Stimulated activated CD4-positive, alpha-beta T cell treated with anti-CD3 and anti-CD28 coated beads, TNF-alpha, amount 100 ng/mL, for 48 hours (primary cell): ENCODE data around the gene ACTR6.
"Not testable (repeated sequence)": the region's sequence is repeated elsewhere in the genome, so short reads cannot be mapped to it uniquely, and the experiment has no call there.

Experiments used
- DNase-seq, 3 donors: peaks; one replicate each; pipeline ENCODE4 v3.0.0-alpha.2; 2020; ENCODE audit warnings: low read depth in 3 of 3

Gene ACTR6

GRCh38 chr12:100184549-100185145, 16.0 kb upstream of the ACTR6 start:
- DNase-seq, result no peak

DNA sequence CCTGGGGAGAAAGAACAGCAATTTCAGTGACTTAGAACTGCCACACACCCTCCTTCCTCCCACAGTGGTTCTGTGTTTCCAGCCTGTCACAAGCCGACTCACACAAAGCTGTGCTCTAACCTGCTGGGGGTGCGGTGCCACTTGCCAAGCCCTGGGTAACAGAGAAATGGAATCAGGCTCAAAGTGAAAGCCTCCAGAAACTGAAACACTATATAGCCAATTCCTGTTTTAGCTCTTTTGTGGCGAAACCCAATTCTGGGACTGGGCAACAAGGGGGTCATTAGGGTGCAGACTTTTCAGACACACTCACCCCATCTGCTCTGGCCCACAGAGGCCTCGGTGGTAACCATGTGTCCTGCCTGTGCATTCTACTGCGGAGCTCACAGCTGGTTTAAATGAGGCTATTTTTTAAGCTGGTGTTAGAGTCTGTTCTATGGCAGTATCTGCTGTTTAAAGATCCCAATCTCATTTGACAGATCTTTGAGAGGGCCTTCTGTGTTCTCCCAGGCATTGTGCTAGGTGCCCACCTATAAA, 15.2 kb upstream of the ACTR6 start:
- DNase-seq, result no peak

- no peak for DNase-seq
Measured at GRCh38 chr12:100186071-100186470, 14.5 kb upstream of the ACTR6 start.

DNA sequence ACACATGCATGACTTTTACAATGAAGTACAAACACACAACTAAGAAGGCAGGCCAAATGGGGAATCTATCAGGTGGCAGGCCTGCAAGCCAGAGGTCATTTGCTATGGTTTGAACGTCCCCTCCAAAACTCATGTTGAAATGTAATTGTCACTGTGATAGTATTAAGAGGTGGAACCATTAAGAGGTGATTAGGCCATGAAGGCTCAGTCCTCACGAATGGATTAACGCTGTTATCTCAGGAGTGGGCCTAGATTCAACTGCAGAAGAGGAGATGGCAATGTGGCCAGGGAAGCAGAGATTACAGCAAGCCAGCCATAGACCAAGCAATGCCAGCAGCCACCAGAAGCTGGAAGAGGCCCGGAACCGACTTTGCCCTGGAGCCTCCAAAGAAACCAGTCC, 13.5 kb upstream of the ACTR6 start:
- no peak for DNase-seq

GRCh38 chr12:100187857-100188519, 12.6 kb upstream of the ACTR6 start:
- no peak for DNase-seq

DNA sequence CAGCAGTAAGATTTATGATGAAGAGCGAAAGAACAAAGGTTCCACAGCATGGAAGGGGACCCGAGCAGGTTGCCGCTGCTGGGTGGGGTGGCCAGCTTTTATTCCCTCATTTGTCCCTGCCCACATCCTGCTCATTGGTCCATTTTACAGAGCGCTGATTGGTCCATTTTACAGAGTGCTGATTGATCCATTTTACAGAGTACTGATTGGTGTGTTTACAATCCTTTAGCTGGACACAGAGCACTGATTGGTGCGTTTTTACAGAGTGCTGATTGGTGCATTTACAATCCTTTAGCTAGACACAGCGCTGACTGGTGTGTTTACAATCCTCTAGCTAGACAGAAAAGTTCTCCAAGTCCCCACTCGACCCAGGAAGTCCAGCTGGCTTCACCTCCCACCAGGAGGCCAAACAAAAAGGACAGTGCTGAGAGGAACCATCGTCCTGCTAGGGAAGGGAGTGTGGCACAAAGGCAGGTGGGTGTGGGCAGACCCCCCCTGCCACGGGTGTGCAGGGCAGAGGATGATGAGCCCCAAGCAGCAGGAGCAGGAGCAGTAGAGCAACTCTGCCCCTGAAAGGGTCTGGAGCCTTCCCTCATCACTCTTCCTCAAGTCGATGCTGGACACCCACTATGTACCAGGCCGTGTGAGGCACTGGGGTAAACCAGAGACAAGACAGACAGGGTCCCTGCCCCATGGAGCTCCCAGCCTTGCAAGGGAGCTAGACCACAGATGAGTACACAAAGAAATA, 11.6 kb upstream of the ACTR6 start:
- not testable (repeated sequence) for DNase-seq

GRCh38 chr12:100189636-100190394, 10.8 kb upstream of the ACTR6 start:
- no peak for DNase-seq

- DNase-seq, result no peak
Measured at GRCh38 chr12:100193085-100193484, 7.5 kb upstream of the ACTR6 start.

DNA sequence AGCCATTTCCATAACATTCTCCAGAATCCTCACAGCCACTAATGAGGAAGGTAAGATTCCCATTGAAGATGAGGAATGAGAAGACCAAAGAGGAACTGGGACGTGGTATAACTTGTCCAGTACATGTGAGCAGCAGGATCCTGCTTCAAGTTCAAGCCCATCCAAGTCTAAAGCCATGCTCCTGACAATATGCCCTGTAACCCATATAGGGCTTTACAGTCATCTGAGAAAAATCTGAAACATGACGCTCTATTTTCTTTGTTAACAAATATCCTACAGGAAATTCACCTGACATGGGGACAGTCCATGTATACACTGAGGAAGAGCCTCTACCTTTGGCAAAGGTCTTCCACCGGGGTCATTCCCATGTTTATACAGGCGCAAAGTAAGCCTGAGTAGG, 3.1 kb upstream of the ACTR6 start:
- DNase-seq, result no peak

DNA sequence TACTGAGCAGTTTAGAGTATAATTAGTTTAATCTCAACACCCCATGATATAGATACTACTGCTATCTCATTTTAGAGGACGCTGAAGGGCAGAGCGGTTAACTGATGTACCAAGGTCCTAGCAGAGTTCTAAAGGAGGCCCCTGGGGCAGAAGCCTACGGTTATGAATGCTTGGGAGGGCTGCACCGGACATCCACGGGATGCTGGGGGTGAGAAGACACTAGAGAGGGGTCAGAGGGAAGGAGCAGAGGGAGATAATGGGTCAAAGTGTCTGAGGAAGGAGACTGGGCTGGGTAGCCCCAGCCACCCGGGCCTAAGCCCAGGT, 1.6 kb upstream of the ACTR6 start:
- no peak for DNase-seq

GRCh38 chr12:100199347-100200149, 1.1 kb upstream of the ACTR6 start:
- DNase-seq, result peak; percentile 55 to 69 (median 55)

GRCh38 chr12:100201604-100202423, 1.2 kb downstream of the ACTR6 start:
- no peak for DNase-seq

GRCh38 chr12:100207311-100207710, 6.7 kb downstream of the ACTR6 start:
- no peak for DNase-seq

GRCh38 chr12:100208834-100209233, 8.2 kb downstream of the ACTR6 start:
- DNase-seq, result no peak

GRCh38 chr12:100211698-100212097, 11.1 kb downstream of the ACTR6 start:
- DNase-seq, result no peak

DNA sequence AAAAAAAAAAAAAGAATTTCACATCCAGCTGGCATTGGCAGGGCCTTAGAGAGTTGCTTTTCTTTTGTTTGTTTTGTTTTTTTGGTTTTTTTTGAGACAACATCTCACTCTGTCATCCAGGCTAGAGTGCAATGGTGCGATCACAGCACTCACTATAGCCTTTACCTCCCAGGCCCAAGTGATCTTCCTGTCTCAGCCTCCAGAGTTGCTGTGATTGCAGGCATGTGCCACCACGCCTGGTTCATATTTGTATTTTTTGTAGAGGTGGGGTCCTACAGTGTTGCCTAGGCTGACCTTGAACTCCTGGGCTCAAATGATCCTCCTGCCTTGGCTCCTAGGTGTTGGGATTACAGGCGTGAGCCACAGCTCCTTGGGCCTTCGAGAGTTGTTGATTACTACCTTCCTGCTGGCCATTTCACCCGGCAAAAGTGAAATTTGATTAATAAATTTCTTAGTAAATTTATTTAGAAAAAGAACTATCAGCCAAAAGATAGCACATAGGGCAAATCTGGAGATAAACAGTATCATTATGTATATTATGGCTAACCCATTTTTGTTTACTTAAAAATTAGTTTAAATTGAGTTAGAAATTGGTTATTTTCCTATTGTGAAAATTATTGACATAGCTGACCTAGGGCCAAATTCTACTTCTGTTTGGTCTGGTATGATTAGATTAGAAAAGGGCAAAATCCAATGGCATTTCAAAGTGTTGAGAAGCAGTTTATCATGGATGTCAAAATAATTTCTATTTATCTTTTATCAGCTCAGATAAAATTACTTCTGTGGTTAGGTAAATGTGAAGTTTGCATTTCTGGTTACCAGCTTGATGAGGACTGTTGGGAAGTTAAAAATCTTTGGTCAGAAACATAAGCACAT, 12.6 kb downstream of the ACTR6 start:
- no peak for DNase-seq

DNA sequence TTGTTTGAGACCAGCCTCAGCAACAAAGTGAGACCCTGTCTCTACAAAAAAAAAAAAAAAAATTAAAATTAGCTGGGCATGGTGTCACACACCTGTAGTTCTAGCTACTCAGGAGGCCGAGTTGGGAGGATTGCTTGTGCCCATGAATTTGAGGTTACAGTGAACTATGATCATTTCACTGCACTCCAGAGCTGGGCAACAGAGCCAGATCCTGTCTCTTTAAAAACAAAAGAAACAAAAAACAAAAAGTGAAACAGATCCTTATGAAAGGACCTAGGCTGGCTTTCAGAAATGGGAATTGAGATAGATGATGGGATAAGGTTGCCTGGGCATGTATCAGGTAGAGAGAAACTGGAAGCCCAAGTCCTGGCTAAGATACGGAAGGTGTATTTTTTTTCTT, 13.9 kb downstream of the ACTR6 start:
- no peak for DNase-seq

DNA sequence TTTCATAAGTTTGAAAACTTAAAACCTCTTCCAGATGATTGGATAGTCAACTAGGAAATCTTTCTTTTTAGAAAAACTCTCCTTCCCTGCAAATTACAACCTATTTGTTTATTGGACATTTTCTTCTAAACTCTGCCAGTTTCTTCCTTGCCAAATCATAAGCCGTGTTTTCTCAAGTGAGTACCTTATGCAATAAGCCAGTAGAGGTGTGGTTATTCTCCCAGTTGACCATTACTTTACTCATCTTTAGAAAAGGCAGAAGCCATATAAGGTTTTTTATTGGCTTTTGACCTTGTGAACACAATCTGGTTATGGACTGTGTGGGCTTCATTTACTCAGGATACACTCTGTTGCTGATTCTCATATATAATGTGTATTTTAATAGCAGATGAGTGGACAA, 14.6 kb downstream of the ACTR6 start:
- no peak for DNase-seq

GRCh38 chr12:100216337-100216736, 15.7 kb downstream of the ACTR6 start:
- DNase-seq, result no peak
